ENCODE measurements around the gene HHEX. TPM values are rescaled to one million over a fixed set of nuclear protein-coding genes. Genes with fewer than 3 reads are reported as not detected.

HHEX gene
- total and polyA plus RNA-seq, 2 of the 8 experiments (the other 6 are each of a cell fraction or from before 2014, with no cell fraction given), result 0.56 to 1.5 TPM

- no peak overlapping the region for H2BK15ac ChIP-seq (ENCODE audit: low read length)
- H3K56ac ChIP-seq (replicated peaks; ENCODE audit: insufficient read length, low read depth, low read length), result no peak overlapping the region
- H3K79me2 ChIP-seq (ENCODE audit: control insufficient read depth in 1 of 2, insufficient read depth in 2 of 2, low read length in 2 of 2), result no peaks in the 10 kb centered on the region
- no peak overlapping the region for H3K4me2 ChIP-seq (ENCODE audit: insufficient read depth in 1 of 2, low read depth in 2 of 2, low read length in 2 of 2)
- H3K27ac ChIP-seq (ENCODE audit: low read depth, low read length), result no peak overlapping the region
- FAIRE-seq, result no peak
- no peak overlapping the region for H2BK120ac ChIP-seq (replicated peaks; ENCODE audit: low read depth, low read length)
- no peak overlapping the region for H2BK5ac ChIP-seq (ENCODE audit: low read depth, low read length)
- H3K79me1 ChIP-seq (ENCODE audit: low read depth, low read length), result no peaks in the 10 kb centered on the region
- no peak overlapping the region for H4K91ac ChIP-seq (replicated peaks; ENCODE audit: insufficient read length, low read length)
- TF ChIP-seq PHF8 (conservative IDR thresholded peaks at IDR 0.05; ENCODE audit: low read depth, low read length) (no peak), NANOG (IDR thresholded peaks at IDR 0.05; ENCODE audit: insufficient read depth, low read depth, low read length, poor library complexity, severe bottlenecking) (no peak), SIX5 (IDR thresholded peaks at IDR 0.05; ENCODE audit: low read depth, low read length) (no peak), TAF1 (IDR thresholded peaks at IDR 0.05; ENCODE audit: low read depth, low read length) (no peak), CHD2 (IDR thresholded peaks at IDR 0.05; ENCODE audit: low read length) (no peak), POLR2A (IDR thresholded peaks at IDR 0.05; ENCODE audit: control extremely low read depth in 1 of 2, low read depth in 2 of 2, low read length in 2 of 2) (no peak)
- H4K20me1 ChIP-seq (replicated peaks in 1 of 2; ENCODE audit: control insufficient read depth in 1 of 2, insufficient read depth in 2 of 2, low read length in 2 of 2), result no peaks in the 10 kb centered on the region
- no peak overlapping the region for H3K18ac ChIP-seq (ENCODE audit: extremely low read depth, low read length)
- no peak overlapping the region for H2AFZ ChIP-seq (ENCODE audit: low read length)
- no peak overlapping the region for H4K5ac ChIP-seq (ENCODE audit: insufficient read length, low read depth, low read length)
- DNase-seq (ENCODE audit: low read depth in 1 of 2, low spot score in 2 of 2), result no peak
- no peak overlapping the region for H3K23ac ChIP-seq (ENCODE audit: insufficient read length)
- ChIA-PET POLR2A (ENCODE audit: partially characterized antibody) (no interaction called here), CTCF (ENCODE audit: partially characterized antibody) (no interaction called here)
- no peak overlapping the region for H3K14ac ChIP-seq (ENCODE audit: insufficient read length)
- no peaks in the 10 kb centered on the region for H3K4me1 ChIP-seq (replicated peaks in 1 of 4; ENCODE audit: control insufficient read depth in 3 of 4, insufficient read depth in 4 of 4, low read length in 3 of 4)
- no peak overlapping the region for H3K4ac ChIP-seq (replicated peaks; ENCODE audit: insufficient read length, low read depth, low read length)
- no peak overlapping the region for H2BK12ac ChIP-seq (ENCODE audit: low read depth, low read length)
- H3K36me3 ChIP-seq (ENCODE audit: control insufficient read depth in 2 of 4, insufficient read depth in 4 of 4, low read length in 3 of 4), result no peaks in the 10 kb centered on the region
- H3K27me3 ChIP-seq (replicated peaks in 1 of 4; ENCODE audit: control insufficient read depth in 3 of 4, extremely low read depth in 1 of 4, insufficient read depth in 3 of 4, low read length in 3 of 4), result no peaks in the 10 kb centered on the region
- no peak overlapping the region for H4K8ac ChIP-seq (ENCODE audit: extremely low read depth, insufficient read depth, low read length)
- H3K9me3 ChIP-seq (ENCODE audit: insufficient read depth in 2 of 2, low read depth in 1 of 2, low read length in 1 of 2), result peaks cover 0 to 5% of the 10 kb centered on the region in 2 experiments; a peak in 2 of 4 replicates
- no peak overlapping the region for H2BK20ac ChIP-seq (ENCODE audit: low read length)
- H3K9ac ChIP-seq (replicated peaks in 1 of 4; ENCODE audit: extremely low read depth in 1 of 4, low read depth in 3 of 4, low read length in 3 of 4), result no peak overlapping the region
- H3K23me2 ChIP-seq (ENCODE audit: low read depth, low read length), result no peaks in the 10 kb centered on the region
- H2AK5ac ChIP-seq (ENCODE audit: low read depth, low read length), result no peak overlapping the region
- H3K4me3 ChIP-seq (ENCODE audit: extremely low read depth in 1 of 4, insufficient read depth in 2 of 4, low read depth in 3 of 4, low read length in 4 of 4), result no peak overlapping the region
Measured at GRCh38 chr10:92677708-92678107, 12.0 kb upstream of the HHEX start.

Data from H1 (cell line).